DND-41 (cell line): ENCODE data around the gene SLC30A4.

Experiments used
- CTCF ChIP-seq: IDR thresholded peaks from 2 replicates; pipeline ENCODE4 v1.5.1; 2012; ENCODE audit warnings: borderline replicate concordance, low read length, moderate library complexity, mild to moderate bottlenecking; ENCODE audit not compliant: poor library complexity, severe bottlenecking; ENCODE audit errors: extremely low read depth
- EZH2 ChIP-seq: IDR thresholded peaks from 3 replicates; pipeline ENCODE4 v1.6.1; 2012; ENCODE audit warnings: borderline replicate concordance, low read depth, mild to moderate bottlenecking, moderate library complexity, low read length, inconsistent platforms; ENCODE audit not compliant: severe bottlenecking

- TF ChIP-seq EZH2 = no peak
- no peak for TF ChIP-seq CTCF
Observed at GRCh38 chr15:45549541-45550220, 27.1 kb upstream of the SLC30A4 start.
